ENCODE results near the gene SERPINE1.

SERPINE1 gene

DNA sequence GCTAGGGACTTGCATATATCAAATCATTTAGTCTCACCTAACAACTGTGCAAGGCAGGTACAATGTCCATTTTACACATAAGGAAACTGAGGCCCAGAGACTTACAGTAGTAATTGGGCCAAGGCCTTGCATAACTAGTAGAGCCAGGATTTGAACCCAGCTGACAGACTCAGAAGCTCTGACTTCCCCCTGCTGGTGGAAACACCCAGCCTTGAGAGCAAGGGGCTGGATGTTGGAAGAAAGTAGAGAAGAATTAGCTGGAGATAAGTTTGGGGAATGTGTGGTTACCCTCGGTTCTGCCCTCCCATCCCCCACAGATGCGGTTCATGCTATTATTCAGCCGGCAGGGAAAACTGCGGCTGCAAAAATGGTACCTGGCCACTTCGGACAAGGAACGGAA lies 29.4 kb downstream of the SERPINE1 start:
- TF ChIP-seq ZFP3 (tag by site-specific recombination; IDR thresholded peaks at IDR 0.05; ENCODE audit: low read depth) (no peak), ZNF140 (tag by site-specific recombination; IDR thresholded peaks at IDR 0.05) (no peak), ZNF670 (tag by site-specific recombination; IDR thresholded peaks at IDR 0.05; ENCODE audit: low read depth) (no peak), YY2 (tag by site-specific recombination; IDR thresholded peaks at IDR 0.05) (no peak), ZNF654 (tag by site-specific recombination; IDR thresholded peaks at IDR 0.05; ENCODE audit: low read depth) (no peak), ZSCAN23 (tag by site-specific recombination; IDR thresholded peaks at IDR 0.05) (no peak), SETDB1 (IDR thresholded peaks at IDR 0.05; ENCODE audit: insufficient read length, low read length) (no peak), ZNF610 (tag by site-specific recombination; IDR thresholded peaks at IDR 0.05; ENCODE audit: borderline replicate concordance) (no peak), ZNF175 (tag by site-specific recombination; IDR thresholded peaks at IDR 0.05) (no peak)
- TF ChIP-seq, protein P1, sequence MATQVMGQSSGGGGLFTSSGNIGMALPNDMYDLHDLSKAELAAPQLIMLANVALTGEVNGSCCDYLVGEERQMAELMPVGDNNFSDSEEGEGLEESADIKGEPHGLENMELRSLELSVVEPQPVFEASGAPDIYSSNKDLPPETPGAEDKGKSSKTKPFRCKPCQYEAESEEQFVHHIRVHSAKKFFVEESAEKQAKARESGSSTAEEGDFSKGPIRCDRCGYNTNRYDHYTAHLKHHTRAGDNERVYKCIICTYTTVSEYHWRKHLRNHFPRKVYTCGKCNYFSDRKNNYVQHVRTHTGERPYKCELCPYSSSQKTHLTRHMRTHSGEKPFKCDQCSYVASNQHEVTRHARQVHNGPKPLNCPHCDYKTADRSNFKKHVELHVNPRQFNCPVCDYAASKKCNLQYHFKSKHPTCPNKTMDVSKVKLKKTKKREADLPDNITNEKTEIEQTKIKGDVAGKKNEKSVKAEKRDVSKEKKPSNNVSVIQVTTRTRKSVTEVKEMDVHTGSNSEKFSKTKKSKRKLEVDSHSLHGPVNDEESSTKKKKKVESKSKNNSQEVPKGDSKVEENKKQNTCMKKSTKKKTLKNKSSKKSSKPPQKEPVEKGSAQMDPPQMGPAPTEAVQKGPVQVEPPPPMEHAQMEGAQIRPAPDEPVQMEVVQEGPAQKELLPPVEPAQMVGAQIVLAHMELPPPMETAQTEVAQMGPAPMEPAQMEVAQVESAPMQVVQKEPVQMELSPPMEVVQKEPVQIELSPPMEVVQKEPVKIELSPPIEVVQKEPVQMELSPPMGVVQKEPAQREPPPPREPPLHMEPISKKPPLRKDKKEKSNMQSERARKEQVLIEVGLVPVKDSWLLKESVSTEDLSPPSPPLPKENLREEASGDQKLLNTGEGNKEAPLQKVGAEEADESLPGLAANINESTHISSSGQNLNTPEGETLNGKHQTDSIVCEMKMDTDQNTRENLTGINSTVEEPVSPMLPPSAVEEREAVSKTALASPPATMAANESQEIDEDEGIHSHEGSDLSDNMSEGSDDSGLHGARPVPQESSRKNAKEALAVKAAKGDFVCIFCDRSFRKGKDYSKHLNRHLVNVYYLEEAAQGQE (tag by site-specific recombination; IDR thresholded peaks at IDR 0.05), result no peak
- TF ChIP-seq, protein P2, sequence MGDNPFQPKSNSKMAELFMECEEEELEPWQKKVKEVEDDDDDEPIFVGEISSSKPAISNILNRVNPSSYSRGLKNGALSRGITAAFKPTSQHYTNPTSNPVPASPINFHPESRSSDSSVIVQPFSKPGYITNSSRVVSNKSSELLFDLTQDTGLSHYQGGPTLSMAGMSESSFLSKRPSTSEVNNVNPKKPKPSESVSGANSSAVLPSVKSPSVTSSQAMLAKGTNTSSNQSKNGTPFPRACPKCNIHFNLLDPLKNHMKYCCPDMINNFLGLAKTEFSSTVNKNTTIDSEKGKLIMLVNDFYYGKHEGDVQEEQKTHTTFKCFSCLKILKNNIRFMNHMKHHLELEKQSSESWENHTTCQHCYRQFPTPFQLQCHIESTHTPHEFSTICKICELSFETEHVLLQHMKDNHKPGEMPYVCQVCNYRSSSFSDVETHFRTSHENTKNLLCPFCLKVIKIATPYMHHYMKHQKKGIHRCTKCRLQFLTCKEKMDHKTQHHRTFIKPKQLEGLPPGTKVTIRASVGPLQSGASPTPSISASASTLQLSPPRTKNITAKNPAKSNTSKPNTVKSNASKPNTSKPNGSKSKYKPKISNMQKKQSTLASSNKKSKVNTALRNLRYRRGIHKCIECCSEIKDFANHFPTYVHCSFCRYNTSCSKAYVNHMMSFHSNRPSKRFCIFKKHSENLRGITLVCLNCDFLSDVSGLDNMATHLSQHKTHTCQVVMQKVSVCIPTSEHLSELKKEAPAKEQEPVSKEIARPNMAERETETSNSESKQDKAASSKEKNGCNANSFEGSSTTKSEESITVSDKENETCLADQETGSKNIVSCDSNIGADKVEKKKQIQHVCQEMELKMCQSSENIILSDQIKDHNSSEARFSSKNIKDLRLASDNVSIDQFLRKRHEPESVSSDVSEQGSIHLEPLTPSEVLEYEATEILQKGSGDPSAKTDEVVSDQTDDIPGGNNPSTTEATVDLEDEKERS (tag by site-specific recombination; IDR thresholded peaks at IDR 0.05), result no peak
- TF ChIP-seq, protein P3, sequence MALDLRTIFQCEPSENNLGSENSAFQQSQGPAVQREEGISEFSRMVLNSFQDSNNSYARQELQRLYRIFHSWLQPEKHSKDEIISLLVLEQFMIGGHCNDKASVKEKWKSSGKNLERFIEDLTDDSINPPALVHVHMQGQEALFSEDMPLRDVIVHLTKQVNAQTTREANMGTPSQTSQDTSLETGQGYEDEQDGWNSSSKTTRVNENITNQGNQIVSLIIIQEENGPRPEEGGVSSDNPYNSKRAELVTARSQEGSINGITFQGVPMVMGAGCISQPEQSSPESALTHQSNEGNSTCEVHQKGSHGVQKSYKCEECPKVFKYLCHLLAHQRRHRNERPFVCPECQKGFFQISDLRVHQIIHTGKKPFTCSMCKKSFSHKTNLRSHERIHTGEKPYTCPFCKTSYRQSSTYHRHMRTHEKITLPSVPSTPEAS (tag by site-specific recombination; IDR thresholded peaks at IDR 0.05), result no peak
- H3K27ac ChIP-seq (ENCODE audit: extremely low read depth, low read depth, low read length), result no peak overlapping the region
- CTCF ChIA-PET, result interaction anchor here (1.4 to 8.6 kb wide), 4 partner anchors 12 to 88 kb away, joined by 3 to 84 read pairs (median 10); no protein-coding TSS in a partner anchor
- POLR2A ChIA-PET, result interaction anchor here (0.9 to 1.0 kb wide), 3 partner anchors 9 to 35 kb away, joined by 3 to 5 read pairs (median 4); partner anchors contain the start of gene VGF
- peaks cover 5% of the 10 kb centered on the region; the same call in 1 of the 2 replicates for H3K4me1 ChIP-seq (ENCODE audit: control insufficient read depth, insufficient read depth, low read length)
- peaks cover 3 to 17% of the 10 kb centered on the region in 2 experiments; a peak in 2 of 3 replicates for H3K36me3 ChIP-seq (ENCODE audit: control insufficient read depth in 2 of 2, insufficient read depth in 1 of 2, low read length in 2 of 2)
- H3K9me3 ChIP-seq (ENCODE audit: control insufficient read depth, insufficient read depth, low read depth, low read length), result no peaks in the 10 kb centered on the region
- H3K4me3 ChIP-seq (ENCODE audit: low read depth, low read length), result no peak overlapping the region

DNA sequence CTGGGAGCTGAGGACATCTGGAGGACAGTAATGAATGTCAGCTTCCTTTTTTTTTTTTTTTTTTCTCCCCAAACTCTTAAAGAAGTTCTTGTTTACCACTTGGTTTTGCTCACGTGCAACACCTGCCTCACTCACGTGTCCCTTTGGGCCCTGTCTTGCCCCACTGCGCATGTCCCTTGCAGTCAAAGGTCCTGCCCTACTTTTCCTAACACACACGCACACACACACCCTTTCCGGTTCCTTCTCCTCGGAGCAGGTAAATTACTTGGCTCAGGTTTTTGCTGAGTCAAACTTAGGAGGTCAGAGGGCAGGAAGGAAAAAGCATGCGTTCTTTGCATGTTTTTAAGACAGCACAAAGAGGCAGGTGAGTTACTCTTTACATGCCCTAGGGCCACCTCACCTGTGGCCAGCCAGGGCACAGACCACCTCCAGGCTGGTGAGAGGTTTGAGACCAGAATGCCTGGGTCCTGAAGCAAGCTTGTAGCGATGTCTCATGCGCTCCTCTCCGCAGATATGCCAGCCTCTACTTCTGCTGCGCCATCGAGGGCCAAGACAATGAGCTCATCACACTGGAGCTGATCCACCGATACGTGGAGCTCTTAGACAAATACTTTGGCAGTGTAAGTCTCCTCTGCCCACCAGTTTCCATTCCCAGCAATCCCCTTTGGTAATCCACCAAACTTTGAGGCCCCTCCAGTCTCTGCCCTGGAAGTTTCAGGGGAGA lies 30.1 kb downstream of the SERPINE1 start:
- Histone ChIP-seq H3K4me1 (ENCODE audit: control insufficient read depth, insufficient read depth, low read length) (peaks cover 5% of the 10 kb centered on the region; the same call in 1 of the 2 replicates), H3K9me3 (ENCODE audit: control insufficient read depth, insufficient read depth, low read depth, low read length) (no peaks in the 10 kb centered on the region), H3K27ac (ENCODE audit: extremely low read depth, low read depth, low read length) (no peak overlapping the region), H3K36me3 (ENCODE audit: control insufficient read depth in 2 of 2, insufficient read depth in 1 of 2, low read length in 2 of 2) (peaks cover 3 to 17% of the 10 kb centered on the region in 2 experiments; a peak in 2 of 3 replicates), H3K4me3 (ENCODE audit: low read depth, low read length) (no peak overlapping the region)
- CTCF ChIA-PET, result interaction anchor here (0.5 to 8.6 kb wide), 8 partner anchors 13 to 87 kb away, joined by 3 to 84 read pairs (median 4); no protein-coding TSS in a partner anchor
- POLR2A ChIA-PET, result interaction anchor here (0.5 to 1.0 kb wide), 5 partner anchors 8 to 195 kb away, joined by 3 to 6 read pairs (median 4); partner anchors contain the start of genes PLOD3 and VGF
- no peak for TF ChIP-seq KLF9 (tag by site-specific recombination; IDR thresholded peaks at IDR 0.05; ENCODE audit: low read depth)
- no peak for TF ChIP-seq YY1 (tag by site-specific recombination; IDR thresholded peaks at IDR 0.05)
- no peak for TF ChIP-seq ZNF707 (tag by site-specific recombination; IDR thresholded peaks at IDR 0.05)
- TF ChIP-seq ZNF658 (tag by site-specific recombination; IDR thresholded peaks at IDR 0.05), result no peak
- TF ChIP-seq ZNF23 (tag by site-specific recombination; IDR thresholded peaks at IDR 0.05; ENCODE audit: borderline replicate concordance), result no peak
- no peak for TF ChIP-seq ZNF16 (tag by site-specific recombination; IDR thresholded peaks at IDR 0.05; ENCODE audit: low read depth)
- TF ChIP-seq, protein P4, sequence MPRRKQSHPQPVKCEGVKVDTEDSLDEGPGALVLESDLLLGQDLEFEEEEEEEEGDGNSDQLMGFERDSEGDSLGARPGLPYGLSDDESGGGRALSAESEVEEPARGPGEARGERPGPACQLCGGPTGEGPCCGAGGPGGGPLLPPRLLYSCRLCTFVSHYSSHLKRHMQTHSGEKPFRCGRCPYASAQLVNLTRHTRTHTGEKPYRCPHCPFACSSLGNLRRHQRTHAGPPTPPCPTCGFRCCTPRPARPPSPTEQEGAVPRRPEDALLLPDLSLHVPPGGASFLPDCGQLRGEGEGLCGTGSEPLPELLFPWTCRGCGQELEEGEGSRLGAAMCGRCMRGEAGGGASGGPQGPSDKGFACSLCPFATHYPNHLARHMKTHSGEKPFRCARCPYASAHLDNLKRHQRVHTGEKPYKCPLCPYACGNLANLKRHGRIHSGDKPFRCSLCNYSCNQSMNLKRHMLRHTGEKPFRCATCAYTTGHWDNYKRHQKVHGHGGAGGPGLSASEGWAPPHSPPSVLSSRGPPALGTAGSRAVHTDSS (tag by site-specific recombination; IDR thresholded peaks at IDR 0.05), result no peak
- no peak for TF ChIP-seq ZNF366 (tag by site-specific recombination; conservative IDR thresholded peaks at IDR 0.05)
- TF ChIP-seq ZNF747 (tag by site-specific recombination; IDR thresholded peaks at IDR 0.05), result no peak
- TF ChIP-seq MEIS1 (CRISPR knock-in tag; IDR thresholded peaks at IDR 0.05; ENCODE audit: borderline replicate concordance), result no peak
- TF ChIP-seq ZNF114 (tag by site-specific recombination; IDR thresholded peaks at IDR 0.05), result no peak
- no peak for TF ChIP-seq ZNF473 (tag by site-specific recombination; IDR thresholded peaks at IDR 0.05)
- TF ChIP-seq ZBTB7A (tag by site-specific recombination; IDR thresholded peaks at IDR 0.05; ENCODE audit: low read depth), result no peak
- no peak for TF ChIP-seq ZNF626 (tag by site-specific recombination; IDR thresholded peaks at IDR 0.05)
- no peak for TF ChIP-seq ZFP3 (tag by site-specific recombination; IDR thresholded peaks at IDR 0.05; ENCODE audit: low read depth)

Measured in HEK293 (cell line).